GM23338 (cell line): Measurements from ENCODE around the gene ITIH4. TPM values are rescaled to one million over a fixed set of nuclear protein-coding genes. Genes with fewer than 3 reads are reported as not detected.

Experiments used
- ATAC-seq: fragments of 200-7000 bp; cut with Tn5 transposase; 3 replicates; pipeline ENCODE4 v1.9.1; 2020
- DNase-seq: peaks from one replicate; pipeline ENCODE4 v3.0.0-alpha.2; 2015; ENCODE audit warnings: low spot score
- H2AFZ ChIP-seq: fragments of 200-600 bp; sonication (generic); 2 replicates; pipeline ENCODE4 v1.8.0; 2016; ENCODE audit warnings: antibody characterized with exemption, mild to moderate bottlenecking, moderate library complexity
- H3F3A ChIP-seq: fragments of 200-600 bp; sonication (generic); replicated peaks from 2 replicates; pipeline ENCODE4 v1.8.0; 2017; ENCODE audit warnings: antibody characterized with exemption, mixed run types, low read depth
- H3K27ac ChIP-seq: fragments of 200-600 bp; sonication (generic); 2 replicates; pipeline ENCODE4 v1.6.1; 2016; ENCODE audit warnings: low read depth
- H3K27me3 ChIP-seq: fragments of 200-600 bp; sonication (generic); 2 replicates; pipeline ENCODE4 v1.8.0; 2016; ENCODE audit warnings: mild to moderate bottlenecking, mixed run types, moderate library complexity; ENCODE audit not compliant: insufficient read depth
- H3K36me3 ChIP-seq: fragments of 200-600 bp; sonication (generic); 2 replicates; pipeline ENCODE4 v1.8.0; 2016; ENCODE audit warnings: mild to moderate bottlenecking; ENCODE audit not compliant: insufficient read depth
- H3K4me1 ChIP-seq: fragments of 200-600 bp; sonication (generic); 2 replicates; pipeline ENCODE4 v1.8.0; 2016; ENCODE audit warnings: mild to moderate bottlenecking, moderate library complexity; ENCODE audit not compliant: insufficient read depth
- H3K4me2 ChIP-seq: fragments of 200-600 bp; sonication (generic); 2 replicates; pipeline ENCODE4 v1.7.1; 2017; ENCODE audit warnings: mixed run types
- H3K4me3 ChIP-seq: fragments of 200-600 bp; sonication (generic); 2 replicates; pipeline ENCODE4 v1.6.1; 2016; ENCODE audit warnings: mixed run types
- H3K79me2 ChIP-seq: fragments of 200-600 bp; sonication (generic); replicated peaks from 2 replicates; pipeline ENCODE4 v1.8.0; 2017; ENCODE audit warnings: mild to moderate bottlenecking; ENCODE audit not compliant: insufficient read depth
- H3K9me2 ChIP-seq: fragments of 200-600 bp; sonication (generic); 2 replicates; pipeline ENCODE4 v1.8.0; 2017; ENCODE audit not compliant: insufficient read depth
- H4K20me1 ChIP-seq: fragments of 200-600 bp; sonication (generic); replicated peaks from 2 replicates; pipeline ENCODE4 v1.8.0; 2017; ENCODE audit warnings: mild to moderate bottlenecking; ENCODE audit not compliant: insufficient read depth
- H3K27ac Mint-ChIP-seq: 2 replicates; pipeline ENCODE4 v1.8.0; 2020; ENCODE audit warnings: inconsistent platforms, mild to moderate bottlenecking, moderate library complexity, mixed read lengths
- H3K27me3 Mint-ChIP-seq: 3 replicates; pipeline ENCODE4 v1.8.0; 2022; ENCODE audit warnings: low read depth, mild to moderate bottlenecking, moderate library complexity, mixed read lengths, inconsistent platforms; ENCODE audit not compliant: insufficient read depth, poor library complexity
- H3K36me3 Mint-ChIP-seq: 3 replicates; pipeline ENCODE4 v1.8.0; 2021; ENCODE audit warnings: low read depth, mild to moderate bottlenecking, inconsistent platforms, moderate library complexity, mixed read lengths
- H3K4me1 Mint-ChIP-seq: 3 replicates; pipeline ENCODE4 v1.8.0; 2020; ENCODE audit warnings: mild to moderate bottlenecking, inconsistent platforms, mixed read lengths
- H3K4me3 Mint-ChIP-seq: 3 replicates; pipeline ENCODE4 v1.8.0; 2021; ENCODE audit warnings: moderate library complexity, mild to moderate bottlenecking, inconsistent platforms, mixed read lengths
- H3K9me3 Mint-ChIP-seq: 3 replicates; pipeline ENCODE4 v1.8.0; 2020; ENCODE audit warnings: moderate library complexity, mild to moderate bottlenecking, inconsistent platforms, mixed read lengths
- CREB1 ChIP-seq: fragments of 250-450 bp; sonication (Bioruptor Pico); IDR thresholded peaks from 2 replicates; pipeline ENCODE4 v1.5.0; 2020; ENCODE audit warnings: low read depth, mild to moderate bottlenecking, moderate library complexity
- EZH2 ChIP-seq: fragments of 200-600 bp; sonication (generic); IDR thresholded peaks from one replicate; pipeline ENCODE4 v1.8.0; 2017; ENCODE audit warnings: antibody characterized with exemption, mild to moderate bottlenecking, low read depth; ENCODE audit not compliant: unreplicated experiment
- EZH2phosphoT487 ChIP-seq: fragments of 200-600 bp; sonication (generic); IDR thresholded peaks from one replicate; pipeline ENCODE4 v1.8.1; 2018; ENCODE audit warnings: antibody characterized with exemption; ENCODE audit not compliant: unreplicated experiment
- JUNB ChIP-seq: IDR thresholded peaks from one replicate; pipeline ENCODE4 v1.6.1; 2016; ENCODE audit warnings: antibody characterized with exemption; ENCODE audit not compliant: unreplicated experiment
- NANOG ChIP-seq: IDR thresholded peaks from 2 replicates; pipeline ENCODE4 v1.6.1; 2016; ENCODE audit warnings: antibody characterized with exemption, borderline replicate concordance
- POLR2AphosphoS5 ChIP-seq: IDR thresholded peaks from 2 replicates; pipeline ENCODE4 v1.6.1; 2016; ENCODE audit warnings: antibody characterized with exemption, low read depth
- STAT1 ChIP-seq: IDR thresholded peaks from one replicate; pipeline ENCODE4 v1.6.1; 2016; ENCODE audit warnings: antibody characterized with exemption; ENCODE audit not compliant: unreplicated experiment
- ZNF114 ChIP-seq: fragments of 250-450 bp; sonication (Bioruptor Pico); IDR thresholded peaks from 2 replicates; pipeline ENCODE4 v1.5.0; 2020; ENCODE audit warnings: mild to moderate bottlenecking, moderate library complexity
- ZNF331 ChIP-seq: fragments of 250-450 bp; sonication (Bioruptor Pico); IDR thresholded peaks from 2 replicates; pipeline ENCODE4 v1.5.0; 2020; ENCODE audit warnings: low read depth, mild to moderate bottlenecking, moderate library complexity
- polyA plus RNA-seq: library from polyadenylated mRNA; unstranded; fragments of >200 nt; fragmentation: Nextera tagmentation; extraction: Ambion mirVana; gene quantifications from 2 replicates; pipeline ENCODE4 v1.2.1, GENCODE V29; 2016
- total RNA-seq: library from RNA; depleted of rRNA; stranded (reverse); fragments of >200 nt; shearing (Covaris generic); gene quantifications from 2 replicates; pipeline ENCODE4 v1.2.3, GENCODE V29; 2014
- TF ChIP-seq, protein P1 (sequence below): fragments of 250-450 bp; sonication (Bioruptor Pico); IDR thresholded peaks from 2 replicates; pipeline ENCODE4 v1.5.0; 2020; ENCODE audit warnings: mild to moderate bottlenecking, moderate library complexity
- TF ChIP-seq, protein P2 (sequence below): IDR thresholded peaks from one replicate; pipeline ENCODE4 v1.6.1; 2018; ENCODE audit warnings: antibody characterized with exemption; ENCODE audit not compliant: unreplicated experiment
- TF ChIP-seq, protein P3 (sequence below), 2 experiments: fragments of 200-600 bp in 1 of 2; sonication (generic) in 1 of 2; conservative IDR thresholded peaks; 2 replicates each; pipeline versions ENCODE4 v1.5.1 to v1.6.1; 2016 to 2017; ENCODE audit warnings: antibody characterized with exemption in 2 of 2, low read depth in 2 of 2, mild to moderate bottlenecking in 2 of 2, moderate library complexity in 1 of 2
- TF ChIP-seq, protein P4 (sequence below): IDR thresholded peaks from 2 replicates; pipeline ENCODE4 v1.6.1; 2016; ENCODE audit warnings: antibody characterized with exemption

ITIH4 gene
- total and polyA plus RNA-seq, 2 experiments from 2014 or later, result 0.82 to 1.4 TPM

DNA sequence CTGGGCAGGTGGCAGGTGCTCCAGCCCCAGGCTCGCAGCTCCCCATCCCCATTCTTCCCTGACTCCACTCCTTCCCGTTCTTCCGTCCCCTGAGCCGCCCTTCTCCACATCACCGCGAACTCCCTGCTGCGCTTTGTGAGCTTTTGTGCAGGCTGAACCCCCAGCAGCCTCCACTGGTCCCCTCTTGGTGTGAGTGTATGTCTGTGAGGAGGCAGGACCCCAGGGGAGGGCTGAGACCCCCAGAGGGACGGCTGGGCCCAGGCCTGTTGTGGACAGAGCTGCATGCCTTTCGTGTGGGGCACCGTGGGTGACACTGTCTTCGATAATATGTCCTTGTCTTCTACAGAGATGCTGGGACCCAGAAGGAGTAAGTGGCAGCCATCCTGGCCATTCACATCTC, 43.2 kb downstream of the ITIH4 start:
- Mint-ChIP-seq H3K36me3 (no peaks in the 10 kb centered on the region; the same call in 2 of the 3 replicates), H3K4me3 (no peak overlapping the region), H3K27me3 (peaks cover 26% of the 10 kb centered on the region), H3K27ac (no peak overlapping the region), H3K4me1 (peaks cover 6% of the 10 kb centered on the region), H3K9me3 (no peaks in the 10 kb centered on the region)
- Histone ChIP-seq H2AFZ (no peak overlapping the region), H3K9me2 (peaks cover 6% of the 10 kb centered on the region; the same call in 1 of the 2 replicates), H3K27ac (no peak overlapping the region), H3K4me1 (no peaks in the 10 kb centered on the region), H4K20me1 (no peaks in the 10 kb centered on the region), H3K4me3 (no peak overlapping the region), H3K36me3 (no peaks in the 10 kb centered on the region), H3K79me2 (no peaks in the 10 kb centered on the region), H3K27me3 (no peaks in the 10 kb centered on the region), H3F3A (no peaks in the 10 kb centered on the region), H3K4me2 (no peak overlapping the region)
- TF ChIP-seq, protein P1, sequence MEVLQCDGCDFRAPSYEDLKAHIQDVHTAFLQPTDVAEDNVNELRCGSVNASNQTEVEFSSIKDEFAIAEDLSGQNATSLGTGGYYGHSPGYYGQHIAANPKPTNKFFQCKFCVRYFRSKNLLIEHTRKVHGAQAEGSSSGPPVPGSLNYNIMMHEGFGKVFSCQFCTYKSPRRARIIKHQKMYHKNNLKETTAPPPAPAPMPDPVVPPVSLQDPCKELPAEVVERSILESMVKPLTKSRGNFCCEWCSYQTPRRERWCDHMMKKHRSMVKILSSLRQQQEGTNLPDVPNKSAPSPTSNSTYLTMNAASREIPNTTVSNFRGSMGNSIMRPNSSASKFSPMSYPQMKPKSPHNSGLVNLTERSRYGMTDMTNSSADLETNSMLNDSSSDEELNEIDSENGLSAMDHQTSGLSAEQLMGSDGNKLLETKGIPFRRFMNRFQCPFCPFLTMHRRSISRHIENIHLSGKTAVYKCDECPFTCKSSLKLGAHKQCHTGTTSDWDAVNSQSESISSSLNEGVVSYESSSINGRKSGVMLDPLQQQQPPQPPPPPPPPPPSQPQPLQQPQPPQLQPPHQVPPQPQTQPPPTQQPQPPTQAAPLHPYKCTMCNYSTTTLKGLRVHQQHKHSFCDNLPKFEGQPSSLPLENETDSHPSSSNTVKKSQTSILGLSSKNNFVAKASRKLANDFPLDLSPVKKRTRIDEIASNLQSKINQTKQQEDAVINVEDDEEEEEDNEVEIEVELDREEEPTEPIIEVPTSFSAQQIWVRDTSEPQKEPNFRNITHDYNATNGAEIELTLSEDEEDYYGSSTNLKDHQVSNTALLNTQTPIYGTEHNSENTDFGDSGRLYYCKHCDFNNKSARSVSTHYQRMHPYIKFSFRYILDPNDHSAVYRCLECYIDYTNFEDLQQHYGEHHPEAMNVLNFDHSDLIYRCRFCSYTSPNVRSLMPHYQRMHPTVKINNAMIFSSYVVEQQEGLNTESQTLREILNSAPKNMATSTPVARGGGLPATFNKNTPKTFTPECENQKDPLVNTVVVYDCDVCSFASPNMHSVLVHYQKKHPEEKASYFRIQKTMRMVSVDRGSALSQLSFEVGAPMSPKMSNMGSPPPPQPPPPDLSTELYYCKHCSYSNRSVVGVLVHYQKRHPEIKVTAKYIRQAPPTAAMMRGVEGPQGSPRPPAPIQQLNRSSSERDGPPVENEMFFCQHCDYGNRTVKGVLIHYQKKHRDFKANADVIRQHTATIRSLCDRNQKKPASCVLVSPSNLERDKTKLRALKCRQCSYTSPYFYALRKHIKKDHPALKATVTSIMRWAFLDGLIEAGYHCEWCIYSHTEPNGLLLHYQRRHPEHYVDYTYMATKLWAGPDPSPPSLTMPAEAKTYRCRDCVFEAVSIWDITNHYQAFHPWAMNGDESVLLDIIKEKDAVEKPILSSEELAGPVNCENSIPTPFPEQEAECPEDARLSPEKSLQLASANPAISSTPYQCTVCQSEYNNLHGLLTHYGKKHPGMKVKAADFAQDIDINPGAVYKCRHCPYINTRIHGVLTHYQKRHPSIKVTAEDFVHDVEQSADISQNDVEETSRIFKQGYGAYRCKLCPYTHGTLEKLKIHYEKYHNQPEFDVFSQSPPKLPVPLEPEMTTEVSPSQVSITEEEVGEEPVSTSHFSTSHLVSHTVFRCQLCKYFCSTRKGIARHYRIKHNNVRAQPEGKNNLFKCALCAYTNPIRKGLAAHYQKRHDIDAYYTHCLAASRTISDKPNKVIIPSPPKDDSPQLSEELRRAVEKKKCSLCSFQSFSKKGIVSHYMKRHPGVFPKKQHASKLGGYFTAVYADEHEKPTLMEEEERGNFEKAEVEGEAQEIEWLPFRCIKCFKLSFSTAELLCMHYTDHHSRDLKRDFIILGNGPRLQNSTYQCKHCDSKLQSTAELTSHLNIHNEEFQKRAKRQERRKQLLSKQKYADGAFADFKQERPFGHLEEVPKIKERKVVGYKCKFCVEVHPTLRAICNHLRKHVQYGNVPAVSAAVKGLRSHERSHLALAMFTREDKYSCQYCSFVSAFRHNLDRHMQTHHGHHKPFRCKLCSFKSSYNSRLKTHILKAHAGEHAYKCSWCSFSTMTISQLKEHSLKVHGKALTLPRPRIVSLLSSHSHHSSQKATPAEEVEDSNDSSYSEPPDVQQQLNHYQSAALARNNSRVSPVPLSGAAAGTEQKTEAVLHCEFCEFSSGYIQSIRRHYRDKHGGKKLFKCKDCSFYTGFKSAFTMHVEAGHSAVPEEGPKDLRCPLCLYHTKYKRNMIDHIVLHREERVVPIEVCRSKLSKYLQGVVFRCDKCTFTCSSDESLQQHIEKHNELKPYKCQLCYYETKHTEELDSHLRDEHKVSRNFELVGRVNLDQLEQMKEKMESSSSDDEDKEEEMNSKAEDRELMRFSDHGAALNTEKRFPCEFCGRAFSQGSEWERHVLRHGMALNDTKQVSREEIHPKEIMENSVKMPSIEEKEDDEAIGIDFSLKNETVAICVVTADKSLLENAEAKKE, result no peak
- TF ChIP-seq, protein P2, sequence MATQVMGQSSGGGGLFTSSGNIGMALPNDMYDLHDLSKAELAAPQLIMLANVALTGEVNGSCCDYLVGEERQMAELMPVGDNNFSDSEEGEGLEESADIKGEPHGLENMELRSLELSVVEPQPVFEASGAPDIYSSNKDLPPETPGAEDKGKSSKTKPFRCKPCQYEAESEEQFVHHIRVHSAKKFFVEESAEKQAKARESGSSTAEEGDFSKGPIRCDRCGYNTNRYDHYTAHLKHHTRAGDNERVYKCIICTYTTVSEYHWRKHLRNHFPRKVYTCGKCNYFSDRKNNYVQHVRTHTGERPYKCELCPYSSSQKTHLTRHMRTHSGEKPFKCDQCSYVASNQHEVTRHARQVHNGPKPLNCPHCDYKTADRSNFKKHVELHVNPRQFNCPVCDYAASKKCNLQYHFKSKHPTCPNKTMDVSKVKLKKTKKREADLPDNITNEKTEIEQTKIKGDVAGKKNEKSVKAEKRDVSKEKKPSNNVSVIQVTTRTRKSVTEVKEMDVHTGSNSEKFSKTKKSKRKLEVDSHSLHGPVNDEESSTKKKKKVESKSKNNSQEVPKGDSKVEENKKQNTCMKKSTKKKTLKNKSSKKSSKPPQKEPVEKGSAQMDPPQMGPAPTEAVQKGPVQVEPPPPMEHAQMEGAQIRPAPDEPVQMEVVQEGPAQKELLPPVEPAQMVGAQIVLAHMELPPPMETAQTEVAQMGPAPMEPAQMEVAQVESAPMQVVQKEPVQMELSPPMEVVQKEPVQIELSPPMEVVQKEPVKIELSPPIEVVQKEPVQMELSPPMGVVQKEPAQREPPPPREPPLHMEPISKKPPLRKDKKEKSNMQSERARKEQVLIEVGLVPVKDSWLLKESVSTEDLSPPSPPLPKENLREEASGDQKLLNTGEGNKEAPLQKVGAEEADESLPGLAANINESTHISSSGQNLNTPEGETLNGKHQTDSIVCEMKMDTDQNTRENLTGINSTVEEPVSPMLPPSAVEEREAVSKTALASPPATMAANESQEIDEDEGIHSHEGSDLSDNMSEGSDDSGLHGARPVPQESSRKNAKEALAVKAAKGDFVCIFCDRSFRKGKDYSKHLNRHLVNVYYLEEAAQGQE, result no peak
- TF ChIP-seq ZNF331 (CRISPR knock-in tag) (no peak), CREB1 (CRISPR knock-in tag) (no peak), ZNF114 (CRISPR knock-in tag) (no peak), NANOG (no peak), POLR2AphosphoS5 (no peak), EZH2 (no peak), STAT1 (no peak), EZH2phosphoT487 (no peak), JUNB (no peak)
- TF ChIP-seq, protein P3, sequence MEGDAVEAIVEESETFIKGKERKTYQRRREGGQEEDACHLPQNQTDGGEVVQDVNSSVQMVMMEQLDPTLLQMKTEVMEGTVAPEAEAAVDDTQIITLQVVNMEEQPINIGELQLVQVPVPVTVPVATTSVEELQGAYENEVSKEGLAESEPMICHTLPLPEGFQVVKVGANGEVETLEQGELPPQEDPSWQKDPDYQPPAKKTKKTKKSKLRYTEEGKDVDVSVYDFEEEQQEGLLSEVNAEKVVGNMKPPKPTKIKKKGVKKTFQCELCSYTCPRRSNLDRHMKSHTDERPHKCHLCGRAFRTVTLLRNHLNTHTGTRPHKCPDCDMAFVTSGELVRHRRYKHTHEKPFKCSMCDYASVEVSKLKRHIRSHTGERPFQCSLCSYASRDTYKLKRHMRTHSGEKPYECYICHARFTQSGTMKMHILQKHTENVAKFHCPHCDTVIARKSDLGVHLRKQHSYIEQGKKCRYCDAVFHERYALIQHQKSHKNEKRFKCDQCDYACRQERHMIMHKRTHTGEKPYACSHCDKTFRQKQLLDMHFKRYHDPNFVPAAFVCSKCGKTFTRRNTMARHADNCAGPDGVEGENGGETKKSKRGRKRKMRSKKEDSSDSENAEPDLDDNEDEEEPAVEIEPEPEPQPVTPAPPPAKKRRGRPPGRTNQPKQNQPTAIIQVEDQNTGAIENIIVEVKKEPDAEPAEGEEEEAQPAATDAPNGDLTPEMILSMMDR (conservative IDR thresholded peaks at IDR 0.05; ENCODE audit: low read depth in 2 of 2), result no peak
- TF ChIP-seq, protein P4, sequence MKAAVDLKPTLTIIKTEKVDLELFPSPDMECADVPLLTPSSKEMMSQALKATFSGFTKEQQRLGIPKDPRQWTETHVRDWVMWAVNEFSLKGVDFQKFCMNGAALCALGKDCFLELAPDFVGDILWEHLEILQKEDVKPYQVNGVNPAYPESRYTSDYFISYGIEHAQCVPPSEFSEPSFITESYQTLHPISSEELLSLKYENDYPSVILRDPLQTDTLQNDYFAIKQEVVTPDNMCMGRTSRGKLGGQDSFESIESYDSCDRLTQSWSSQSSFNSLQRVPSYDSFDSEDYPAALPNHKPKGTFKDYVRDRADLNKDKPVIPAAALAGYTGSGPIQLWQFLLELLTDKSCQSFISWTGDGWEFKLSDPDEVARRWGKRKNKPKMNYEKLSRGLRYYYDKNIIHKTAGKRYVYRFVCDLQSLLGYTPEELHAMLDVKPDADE, result no peak
- ATAC-seq, result no peak
- no peak for DNase-seq
